MM.1S (cell line): ENCODE data around the gene LPIN1.

Experiments used
- DNase-seq: peaks from one replicate; pipeline ENCODE4 v3.0.0-alpha.2; 2015
- H2AFZ ChIP-seq: fragments of 300-600 bp; sonication (generic); 2 replicates; pipeline ENCODE4 v1.6.0; 2016; ENCODE audit warnings: antibody characterized with exemption, low read length
- H3F3A ChIP-seq: fragments of 300-600 bp; sonication (generic); 2 replicates; pipeline ENCODE4 v1.6.1; 2016; ENCODE audit warnings: mild to moderate bottlenecking, antibody characterized with exemption, low read length, moderate library complexity, mixed read lengths; ENCODE audit not compliant: insufficient read depth
- H3K27ac ChIP-seq: fragments of 300-600 bp; sonication (generic); 2 replicates; pipeline ENCODE4 v1.5.1; 2016; ENCODE audit warnings: mild to moderate bottlenecking, low read length
- H3K27me3 ChIP-seq: fragments of 300-600 bp; sonication (generic); replicated peaks from 2 replicates; pipeline ENCODE4 v1.6.0; 2016; ENCODE audit warnings: low read length; ENCODE audit not compliant: insufficient read depth
- H3K36me3 ChIP-seq: fragments of 300-600 bp; sonication (generic); replicated peaks from 2 replicates; pipeline ENCODE4 v1.6.1; 2016; ENCODE audit warnings: mild to moderate bottlenecking, low read length, mixed read lengths; ENCODE audit not compliant: insufficient read depth
- H3K4me1 ChIP-seq: fragments of 300-600 bp; sonication (generic); 2 replicates; pipeline ENCODE4 v1.6.1; 2016; ENCODE audit warnings: low read length, mixed read lengths
- H3K4me2 ChIP-seq: fragments of 300-600 bp; sonication (generic); 2 replicates; pipeline ENCODE4 v1.6.0; 2016; ENCODE audit warnings: low read depth, low read length
- H3K4me3 ChIP-seq: fragments of 300-600 bp; sonication (generic); 2 replicates; pipeline ENCODE4 v1.5.1; 2016; ENCODE audit warnings: low read length, mixed read lengths
- H3K79me2 ChIP-seq: fragments of 300-600 bp; sonication (generic); 2 replicates; pipeline ENCODE4 v1.6.1; 2016; ENCODE audit warnings: mixed run types, low read length, mixed read lengths
- H3K9ac ChIP-seq: fragments of 300-600 bp; sonication (generic); 2 replicates; pipeline ENCODE4 v1.6.1; 2016; ENCODE audit warnings: low read length, mixed read lengths
- H3K9me2 ChIP-seq: fragments of 300-600 bp; sonication (generic); replicated peaks from 2 replicates; pipeline ENCODE4 v1.6.1; 2016; ENCODE audit warnings: mild to moderate bottlenecking, low read length, mixed read lengths; ENCODE audit not compliant: insufficient read depth
- H3K9me3 ChIP-seq: fragments of 300-600 bp; sonication (generic); replicated peaks from 2 replicates; pipeline ENCODE4 v1.6.1; 2016; ENCODE audit warnings: mild to moderate bottlenecking, low read length, mixed read lengths; ENCODE audit not compliant: insufficient read depth
- H4K20me1 ChIP-seq: fragments of 300-600 bp; sonication (generic); 2 replicates; pipeline ENCODE4 v1.6.1; 2016; ENCODE audit warnings: mild to moderate bottlenecking, low read length, moderate library complexity, mixed read lengths; ENCODE audit not compliant: insufficient read depth
- CTCF ChIP-seq: fragments of 300-600 bp; sonication (generic); IDR thresholded peaks from 2 replicates; pipeline ENCODE4 v1.5.1; 2016; ENCODE audit warnings: antibody characterized with exemption, low read length, mixed read lengths
- EZH2 ChIP-seq: fragments of 300-600 bp; sonication (generic); optimal IDR thresholded peaks from 2 replicates; pipeline ENCODE3; 2017; ENCODE audit warnings: low read depth, mild to moderate bottlenecking, antibody characterized with exemption, low read length, mixed read lengths
- EZH2phosphoT487 ChIP-seq: fragments of 300-600 bp; sonication (generic); IDR thresholded peaks from 2 replicates; pipeline ENCODE4 v1.6.1; 2018; ENCODE audit warnings: antibody characterized with exemption, low read length

The LPIN1 gene

GRCh38 chr2:11766016-11766415 lies 19.6 kb downstream of the LPIN1 start:
- Histone ChIP-seq H3K4me1 (no peaks in the 10 kb centered on the region), H4K20me1 (peaks cover 32% of the 10 kb centered on the region), H3K4me2 (no peak overlapping the region), H3K79me2 (peaks cover 100% of the 10 kb centered on the region), H3K9ac (no peak overlapping the region), H3K4me3 (no peak overlapping the region), H3K27me3 (no peaks in the 10 kb centered on the region), H3K9me2 (no peaks in the 10 kb centered on the region), H2AFZ (no peak overlapping the region), H3K27ac (no peak overlapping the region), H3F3A (peaks cover 7% of the 10 kb centered on the region), H3K36me3 (peaks cover 39% of the 10 kb centered on the region; the same call in 1 of the 2 replicates), H3K9me3 (no peaks in the 10 kb centered on the region)
- no peak for DNase-seq
- TF ChIP-seq CTCF, result no peak
- no peak for TF ChIP-seq EZH2phosphoT487
- no peak for TF ChIP-seq EZH2

- Histone ChIP-seq H3K9ac (no peak overlapping the region), H3K4me2 (no peak overlapping the region), H3K79me2 (peaks cover 100% of the 10 kb centered on the region), H4K20me1 (peaks cover 17% of the 10 kb centered on the region), H3K9me3 (no peaks in the 10 kb centered on the region), H3K4me3 (no peak overlapping the region), H3K27ac (no peak overlapping the region), H3K27me3 (no peaks in the 10 kb centered on the region), H3K9me2 (no peaks in the 10 kb centered on the region), H3K36me3 (peaks cover 48% of the 10 kb centered on the region), H3F3A (peaks cover 19% of the 10 kb centered on the region), H3K4me1 (peaks cover 7% of the 10 kb centered on the region), H2AFZ (no peak overlapping the region)
- DNase-seq, result no peak
- no peak for TF ChIP-seq EZH2phosphoT487
- TF ChIP-seq EZH2, result no peak
- no peak for TF ChIP-seq CTCF
Measured at GRCh38 chr2:11767779-11768178, 21.3 kb downstream of the LPIN1 start.

- no peaks in the 10 kb centered on the region for H3K9me2 ChIP-seq
- H2AFZ ChIP-seq, result no peak overlapping the region
- no peak overlapping the region for H3K4me3 ChIP-seq
- peaks cover 30% of the 10 kb centered on the region for H3F3A ChIP-seq
- H3K27ac ChIP-seq, result no peak overlapping the region
- H3K4me1 ChIP-seq, result peaks cover 18% of the 10 kb centered on the region
- no peak overlapping the region for H3K9ac ChIP-seq
- H3K79me2 ChIP-seq, result peaks cover 100% of the 10 kb centered on the region
- no peak for DNase-seq
- peaks cover 50% of the 10 kb centered on the region for H3K36me3 ChIP-seq
- H3K27me3 ChIP-seq, result no peaks in the 10 kb centered on the region
- H3K9me3 ChIP-seq, result no peaks in the 10 kb centered on the region
- peaks cover 12% of the 10 kb centered on the region for H4K20me1 ChIP-seq
- no peak for TF ChIP-seq EZH2
- TF ChIP-seq EZH2phosphoT487, result no peak
- no peak for TF ChIP-seq CTCF
- H3K4me2 ChIP-seq, result no peak overlapping the region
Measured at GRCh38 chr2:11768946-11769345, 22.5 kb downstream of the LPIN1 start.

- TF ChIP-seq CTCF (no peak), EZH2phosphoT487 (no peak), EZH2 (no peak)
Measured at GRCh38 chr2:11769516-11769915, 23.1 kb downstream of the LPIN1 start.

More at GRCh38 chr2:11769516-11769915, 23.1 kb downstream of the LPIN1 start:
- peaks cover 48% of the 10 kb centered on the region for H3K36me3 ChIP-seq
- H4K20me1 ChIP-seq, result peaks cover 8% of the 10 kb centered on the region
- H3K27ac ChIP-seq, result no peak overlapping the region
- H3K9ac ChIP-seq, result no peak overlapping the region
- no peak overlapping the region for H2AFZ ChIP-seq
- no peaks in the 10 kb centered on the region for H3K27me3 ChIP-seq
- no peaks in the 10 kb centered on the region for H3K9me2 ChIP-seq
- H3K4me3 ChIP-seq, result no peak overlapping the region
- no peaks in the 10 kb centered on the region for H3K9me3 ChIP-seq
- H3K4me1 ChIP-seq, result peaks cover 23% of the 10 kb centered on the region
- H3K79me2 ChIP-seq, result peaks cover 99% of the 10 kb centered on the region
- DNase-seq, result no peak
- H3K4me2 ChIP-seq, result no peak overlapping the region
- H3F3A ChIP-seq, result peaks cover 36% of the 10 kb centered on the region
